GM12864 (cell line): ENCODE measurements around the gene ITGA7.
"Not testable (repeated sequence)": the region's sequence is repeated elsewhere in the genome, so short reads cannot be mapped to it uniquely, and the experiment has no call there.

Source experiments
- DNase-seq: peaks from one replicate; pipeline ENCODE4 v3.0.0-alpha.2; 2011; ENCODE audit warnings: low read depth
- H3K4me3 ChIP-seq: 2 replicates; pipeline ENCODE4 v1.5.1; 2011; ENCODE audit warnings: mild to moderate bottlenecking, low read depth, low read length, control low read depth
- TF ChIP-seq, protein P1 (sequence below): IDR thresholded peaks from 2 replicates; pipeline ENCODE4 v1.5.1; 2011; ENCODE audit warnings: low read depth, mild to moderate bottlenecking, moderate library complexity, low read length, control low read depth, inconsistent platforms; ENCODE audit errors: missing control alignments

ITGA7 gene

DNA sequence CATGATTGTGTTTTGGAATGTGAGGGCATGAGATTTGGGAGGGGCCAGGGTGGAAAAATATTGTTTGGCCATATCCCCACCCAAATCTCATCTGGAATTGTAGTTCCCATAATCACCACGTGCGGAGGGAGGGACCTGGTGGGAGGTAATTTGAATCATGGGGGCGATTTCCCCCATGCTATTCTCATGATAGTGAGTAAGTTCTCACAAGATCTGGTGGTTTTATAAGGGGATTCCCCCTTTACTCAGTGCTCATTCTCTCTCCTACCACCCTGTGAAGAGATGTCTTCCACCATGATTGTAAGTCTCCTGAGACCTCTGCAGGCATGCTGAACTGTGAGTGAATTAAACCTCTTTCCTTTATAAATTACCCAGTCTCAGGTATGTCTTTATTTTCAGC, 55.4 kb downstream of the ITGA7 start:
- no peak overlapping the region for H3K4me3 ChIP-seq
- no peak for DNase-seq
- TF ChIP-seq, protein P1, sequence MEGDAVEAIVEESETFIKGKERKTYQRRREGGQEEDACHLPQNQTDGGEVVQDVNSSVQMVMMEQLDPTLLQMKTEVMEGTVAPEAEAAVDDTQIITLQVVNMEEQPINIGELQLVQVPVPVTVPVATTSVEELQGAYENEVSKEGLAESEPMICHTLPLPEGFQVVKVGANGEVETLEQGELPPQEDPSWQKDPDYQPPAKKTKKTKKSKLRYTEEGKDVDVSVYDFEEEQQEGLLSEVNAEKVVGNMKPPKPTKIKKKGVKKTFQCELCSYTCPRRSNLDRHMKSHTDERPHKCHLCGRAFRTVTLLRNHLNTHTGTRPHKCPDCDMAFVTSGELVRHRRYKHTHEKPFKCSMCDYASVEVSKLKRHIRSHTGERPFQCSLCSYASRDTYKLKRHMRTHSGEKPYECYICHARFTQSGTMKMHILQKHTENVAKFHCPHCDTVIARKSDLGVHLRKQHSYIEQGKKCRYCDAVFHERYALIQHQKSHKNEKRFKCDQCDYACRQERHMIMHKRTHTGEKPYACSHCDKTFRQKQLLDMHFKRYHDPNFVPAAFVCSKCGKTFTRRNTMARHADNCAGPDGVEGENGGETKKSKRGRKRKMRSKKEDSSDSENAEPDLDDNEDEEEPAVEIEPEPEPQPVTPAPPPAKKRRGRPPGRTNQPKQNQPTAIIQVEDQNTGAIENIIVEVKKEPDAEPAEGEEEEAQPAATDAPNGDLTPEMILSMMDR: no peak

- TF ChIP-seq, protein P1: no peak
- H3K4me3 ChIP-seq: no peak overlapping the region
- DNase-seq: no peak
These were observed 56.4 kb downstream of the ITGA7 start for GRCh38 chr12:55651299-55651683.

DNA sequence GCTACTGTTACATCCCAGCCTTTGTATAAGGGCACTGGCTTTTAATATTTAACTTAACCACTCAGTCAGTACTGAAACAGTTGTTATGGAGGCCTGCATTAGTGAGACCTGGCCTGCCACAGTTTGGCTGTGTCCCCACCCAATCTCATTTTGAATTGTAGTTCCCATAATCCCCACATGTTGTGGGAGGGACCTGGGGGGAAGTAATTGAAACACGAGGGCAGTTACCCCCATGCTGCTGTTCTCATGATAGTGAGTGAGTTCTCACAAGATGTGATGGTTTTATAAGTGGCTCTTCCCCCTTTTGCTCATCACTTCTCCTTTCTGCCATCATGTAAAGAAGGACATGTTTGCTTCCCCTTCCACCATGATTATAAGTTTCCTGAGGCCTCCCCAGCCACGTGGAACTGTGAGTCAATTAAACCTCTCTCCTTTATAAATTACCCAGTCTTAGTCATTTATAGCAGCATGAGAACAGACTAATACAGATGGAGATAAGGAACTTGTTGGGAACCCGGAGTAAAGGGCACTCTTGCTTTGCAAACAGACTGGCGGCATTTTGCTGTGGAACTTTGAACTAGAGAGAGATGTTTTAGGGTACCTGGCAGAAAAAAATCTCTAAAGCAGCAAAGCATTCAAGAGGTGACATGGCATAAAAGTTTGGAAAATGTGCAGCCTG, 56.9 kb downstream of the ITGA7 start:
- not testable (repeated sequence) for DNase-seq, H3K4me3 ChIP-seq

DNA sequence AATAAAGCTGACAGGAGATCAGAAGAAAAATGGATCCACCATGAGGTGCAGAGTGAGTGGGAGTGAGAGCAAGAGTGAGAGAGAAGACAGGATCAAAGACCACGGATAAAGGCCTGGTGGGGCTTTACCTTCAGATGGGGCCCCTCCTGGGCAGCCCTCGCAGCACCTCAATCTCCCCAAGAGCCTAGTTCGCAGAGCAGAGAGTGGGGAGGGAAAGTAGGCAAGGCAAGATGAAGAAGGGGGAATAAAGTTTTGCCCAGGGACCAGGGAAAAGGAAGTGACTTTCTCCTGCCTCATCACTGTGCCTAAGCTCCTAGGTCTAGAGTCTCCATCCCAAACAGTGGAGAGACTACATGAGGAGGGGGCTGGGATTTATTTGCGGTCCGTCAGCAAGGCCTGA, 60.7 kb downstream of the ITGA7 start:
- no peak overlapping the region for H3K4me3 ChIP-seq
- TF ChIP-seq, protein P1: no peak
- DNase-seq: no peak

GRCh38 chr12:55644591-55644990, 63.1 kb downstream of the ITGA7 start:
- TF ChIP-seq, protein P1: no peak
- no peak for DNase-seq
- no peak overlapping the region for H3K4me3 ChIP-seq

- no peak overlapping the region for H3K4me3 ChIP-seq
- DNase-seq: no peak
These were observed 65.0 kb downstream of the ITGA7 start for GRCh38 chr12:55642669-55643068.

DNA sequence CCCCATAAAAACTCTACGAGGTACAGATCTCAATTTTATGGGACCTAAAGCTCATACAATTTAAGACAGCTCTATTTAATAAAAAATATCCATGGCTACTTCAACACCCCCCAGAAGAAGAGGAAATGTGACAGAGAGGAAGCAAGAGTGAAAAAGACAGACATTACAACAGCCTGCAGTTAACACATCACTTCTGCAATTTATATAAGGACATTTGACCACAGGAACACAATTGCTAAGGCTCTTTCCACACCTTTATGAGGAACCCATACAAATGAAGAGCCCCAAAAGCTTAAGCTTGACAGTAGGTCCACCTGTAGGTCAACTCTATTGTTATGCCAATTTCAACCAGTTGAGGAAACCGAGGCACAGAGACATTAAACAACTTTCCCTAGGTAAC, 65.4 kb downstream of the ITGA7 start:
- H3K4me3 ChIP-seq: no peak overlapping the region
- TF ChIP-seq, protein P1: no peak
- DNase-seq: no peak

More at GRCh38 chr12:55642669-55643068, 65.0 kb downstream of the ITGA7 start:
- TF ChIP-seq, protein P1: no peak
